ENCODE measurements around the gene NECAB2. TPM values are rescaled to one million over a fixed set of nuclear protein-coding genes. Genes with fewer than 3 reads are reported as not detected.

The NECAB2 gene
- total and polyA plus RNA-seq, 8 donors: 0.46 to 11.2 (median 1.7) TPM; not detected in 3

DNA sequence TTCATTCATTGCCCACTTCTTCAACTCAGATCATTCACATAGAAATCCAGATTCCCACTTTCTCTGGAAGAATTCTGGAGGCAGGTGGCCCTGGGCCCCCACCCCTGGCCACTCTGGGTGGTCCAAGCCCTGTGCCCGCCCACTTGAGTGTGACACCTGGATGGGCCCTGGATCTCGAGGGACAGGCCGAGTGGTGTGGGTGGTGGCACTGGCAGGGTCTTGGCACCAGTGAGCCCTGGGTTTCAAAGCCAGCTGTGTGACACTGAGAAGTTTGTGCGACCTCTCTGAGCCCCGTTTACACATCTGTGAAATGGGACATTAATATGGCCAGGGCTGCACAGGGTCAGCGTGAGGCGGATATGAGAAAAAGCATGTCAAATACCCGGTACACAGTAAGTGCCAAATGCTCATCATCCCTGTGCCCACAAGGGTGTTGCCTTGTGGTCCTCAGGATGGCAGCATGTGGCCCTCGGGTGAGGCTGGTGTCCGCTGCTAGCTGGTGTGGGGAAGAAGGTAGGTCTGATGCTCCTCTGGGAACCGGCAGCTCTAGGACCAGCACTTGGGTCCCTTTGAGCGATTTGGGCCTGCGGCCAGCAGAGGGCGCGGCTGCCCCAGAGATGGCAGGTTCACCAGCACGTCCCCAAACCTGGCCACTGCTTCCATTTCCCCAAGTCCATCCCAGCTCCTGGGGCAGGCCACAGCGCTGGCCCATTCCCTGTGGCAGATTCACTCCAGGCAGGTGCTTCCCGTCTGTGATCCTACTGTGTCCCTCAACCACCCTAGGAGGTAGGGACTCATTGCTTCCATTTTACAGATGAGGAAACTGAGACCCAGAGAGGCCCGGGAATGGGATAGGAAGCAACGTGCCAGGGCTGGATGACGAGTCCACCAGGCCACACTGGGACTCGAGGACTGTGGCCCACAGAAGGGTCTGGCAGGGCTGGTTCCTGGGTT lies 11.4 kb upstream of the NECAB2 start:
- peak overlapping the region in 1 of 5 donors; percentile 27 for H3K27ac ChIP-seq
- no peak for TF ChIP-seq POLR2AphosphoS5 (IDR thresholded peaks at IDR 0.05)
- TF ChIP-seq POLR2A (IDR thresholded peaks at IDR 0.05): no peak
- TF ChIP-seq, protein P1, sequence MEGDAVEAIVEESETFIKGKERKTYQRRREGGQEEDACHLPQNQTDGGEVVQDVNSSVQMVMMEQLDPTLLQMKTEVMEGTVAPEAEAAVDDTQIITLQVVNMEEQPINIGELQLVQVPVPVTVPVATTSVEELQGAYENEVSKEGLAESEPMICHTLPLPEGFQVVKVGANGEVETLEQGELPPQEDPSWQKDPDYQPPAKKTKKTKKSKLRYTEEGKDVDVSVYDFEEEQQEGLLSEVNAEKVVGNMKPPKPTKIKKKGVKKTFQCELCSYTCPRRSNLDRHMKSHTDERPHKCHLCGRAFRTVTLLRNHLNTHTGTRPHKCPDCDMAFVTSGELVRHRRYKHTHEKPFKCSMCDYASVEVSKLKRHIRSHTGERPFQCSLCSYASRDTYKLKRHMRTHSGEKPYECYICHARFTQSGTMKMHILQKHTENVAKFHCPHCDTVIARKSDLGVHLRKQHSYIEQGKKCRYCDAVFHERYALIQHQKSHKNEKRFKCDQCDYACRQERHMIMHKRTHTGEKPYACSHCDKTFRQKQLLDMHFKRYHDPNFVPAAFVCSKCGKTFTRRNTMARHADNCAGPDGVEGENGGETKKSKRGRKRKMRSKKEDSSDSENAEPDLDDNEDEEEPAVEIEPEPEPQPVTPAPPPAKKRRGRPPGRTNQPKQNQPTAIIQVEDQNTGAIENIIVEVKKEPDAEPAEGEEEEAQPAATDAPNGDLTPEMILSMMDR (IDR thresholded peaks at IDR 0.05): peak in 5 of 7 experiments; percentile 53 to 74 (median 61)
- H3K36me3 ChIP-seq: peaks cover 26 to 45% (median 41%) of the 10 kb centered on the region in 4 donors
- no peaks in the 10 kb centered on the region for H3K27me3 ChIP-seq
- intact Hi-C loops (cut with DNase I; ENCODE audit: low total_unique reads): no loop called here
- WGBS, 5 donors: 42 to 67% (median 45%) methylated on average over 14 to 22 of the region's 22 CpGs
- peak; percentile 84 to 91 for DNase-seq
- H3K4me3 ChIP-seq: no peak overlapping the region
- peaks cover 18 to 46% (median 33%) of the 10 kb centered on the region in 4 donors for H3K4me1 ChIP-seq
- H3K9me3 ChIP-seq: no peaks in the 10 kb centered on the region

DNA sequence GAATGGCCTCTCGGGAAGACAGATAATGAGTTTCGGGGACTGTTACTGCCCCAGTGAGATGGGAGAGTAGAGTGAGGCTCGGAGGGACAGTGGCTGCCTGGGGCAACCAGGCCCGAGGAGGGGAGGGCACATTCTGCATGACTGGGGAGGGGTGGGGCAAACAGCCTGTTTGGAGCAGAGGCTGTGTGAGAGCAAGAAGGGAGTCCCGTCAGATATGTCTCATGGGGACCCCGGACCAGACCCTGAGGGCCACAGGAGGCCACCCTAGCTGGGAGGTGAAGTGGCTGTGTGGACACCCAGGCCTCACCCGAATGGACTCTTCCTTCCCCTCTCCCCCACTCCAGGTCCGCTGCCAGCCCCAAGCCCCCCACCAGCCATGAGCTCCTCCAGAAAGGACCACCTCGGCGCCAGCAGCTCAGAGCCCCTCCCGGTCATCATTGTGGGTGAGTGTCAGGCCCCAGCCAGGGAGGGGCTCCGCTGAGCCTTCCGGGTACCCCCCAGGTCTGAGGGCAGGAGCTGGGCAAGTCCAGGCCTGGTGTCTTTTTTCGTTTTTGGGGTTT lies 10.7 kb upstream of the NECAB2 start:
- intact Hi-C loops (cut with DNase I; ENCODE audit: low total_unique reads): no loop called here
- H3K9me3 ChIP-seq: no peaks in the 10 kb centered on the region
- no peak overlapping the region for H3K4me3 ChIP-seq
- TF ChIP-seq POLR2AphosphoS5 (IDR thresholded peaks at IDR 0.05) (no peak), EP300 (IDR thresholded peaks at IDR 0.05) (no peak), POLR2A (IDR thresholded peaks at IDR 0.05) (no peak)
- TF ChIP-seq, protein P1 (IDR thresholded peaks at IDR 0.05): no peak
- DNase-seq: no peak
- peaks cover 30 to 52% (median 49%) of the 10 kb centered on the region in 4 donors for H3K36me3 ChIP-seq
- H3K27ac ChIP-seq: peak overlapping the region in 1 of 5 donors; percentile 27
- no peaks in the 10 kb centered on the region for H3K27me3 ChIP-seq
- 88 to 92% (median 90%) methylated on average over 13 to 14 of the region's 14 CpGs for WGBS, 5 donors
- H3K4me1 ChIP-seq: peaks cover 16 to 43% (median 31%) of the 10 kb centered on the region in 4 donors

DNA sequence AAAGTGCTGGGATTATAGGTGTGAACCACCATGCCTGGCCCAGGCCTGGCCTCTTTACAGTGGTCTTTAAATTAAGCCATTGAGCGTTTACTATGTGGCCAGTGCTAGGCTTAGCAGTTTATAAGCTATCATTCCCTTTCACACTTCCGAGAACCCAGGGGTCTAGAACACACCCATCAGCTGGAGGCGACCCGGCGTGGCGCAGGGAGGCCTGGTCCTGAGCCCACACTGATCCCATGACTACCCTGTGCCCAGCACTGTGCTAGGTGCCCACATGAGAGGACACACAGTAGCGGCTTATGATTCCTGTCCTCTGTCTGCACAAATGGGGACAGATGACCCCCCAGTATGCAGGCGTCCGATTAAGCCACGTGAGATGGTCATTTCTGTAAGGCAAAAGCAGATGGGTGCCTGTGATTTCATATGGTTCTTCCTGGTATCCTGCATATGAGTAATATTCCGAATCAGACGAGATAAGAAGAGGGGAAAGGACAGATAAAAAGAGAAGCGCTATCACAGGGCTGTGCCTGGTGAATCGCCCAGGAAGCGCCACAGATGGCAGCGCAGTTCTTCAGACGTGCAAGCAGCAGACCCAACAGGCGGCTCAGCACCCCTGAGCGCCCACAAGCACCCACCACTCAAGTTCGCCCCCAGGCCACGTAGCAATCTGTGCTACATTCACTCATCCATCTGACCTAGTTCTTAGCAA lies 9.8 kb upstream of the NECAB2 start:
- 82 to 89% (median 87%) methylated on average over 20 to 21 of the region's 21 CpGs for WGBS, 5 donors
- H3K27ac ChIP-seq: no peak overlapping the region
- H3K27me3 ChIP-seq: no peaks in the 10 kb centered on the region
- intact Hi-C loops (cut with DNase I; ENCODE audit: low total_unique reads): no loop called here
- H3K4me1 ChIP-seq: peaks cover 11 to 36% (median 24%) of the 10 kb centered on the region in 4 donors
- no peaks in the 10 kb centered on the region for H3K9me3 ChIP-seq
- DNase-seq: no peak
- TF ChIP-seq EP300 (IDR thresholded peaks at IDR 0.05) (no peak), POLR2AphosphoS5 (IDR thresholded peaks at IDR 0.05) (no peak), POLR2A (IDR thresholded peaks at IDR 0.05) (no peak)
- TF ChIP-seq, protein P1 (IDR thresholded peaks at IDR 0.05): no peak
- no peak overlapping the region for H3K4me3 ChIP-seq
- peaks cover 38 to 62% (median 58%) of the 10 kb centered on the region in 4 donors for H3K36me3 ChIP-seq

Data from stomach (tissue), 9 donors.